Measurements from ENCODE around the gene PHAF1.

- no peak for TF ChIP-seq POLR2A (IDR thresholded peaks at IDR 0.05; ENCODE audit: low read length)
- TF ChIP-seq GATA1 (IDR thresholded peaks at IDR 0.05; ENCODE audit: low read depth, low read length) = no peak
Observed at GRCh38 chr16:67082891-67083290, 26.9 kb upstream of the PHAF1 start.
